ENCODE data around the gene NAPSA. TPM values are rescaled to one million over a fixed set of nuclear protein-coding genes. Genes with fewer than 3 reads are reported as not detected.
A peak's percentile ranks its signal among the peaks of the same experiment; 100 is the strongest.

NAPSA gene
- 2.8 TPM for polyA plus RNA-seq
- long read RNA-seq, donor 1, result 0 reads
- long read RNA-seq, donor 2, partial matches to known transcripts, result 0 of 1 reads
- long read RNA-seq, donor 2, other reads (novel, unspliced or antisense), result 0 of 1 reads
- long read RNA-seq, donor 3, partial matches to known transcripts, result 0 of 1 reads
- long read RNA-seq, donor 3, other reads (novel, unspliced or antisense), result 0 of 1 reads
- long read RNA-seq, donor 4, result 0 reads
- long read RNA-seq, donor 5, result 0 reads
- long read RNA-seq, donor 6, result 0 reads
- long read RNA-seq, donor 7, result 0 reads
- long read RNA-seq, donor 8, result 0 reads
- long read RNA-seq, donor 9, result 0 reads
- long read RNA-seq, donor 10, result 0 reads
- long read RNA-seq, donor 11, result 0 reads

DNA sequence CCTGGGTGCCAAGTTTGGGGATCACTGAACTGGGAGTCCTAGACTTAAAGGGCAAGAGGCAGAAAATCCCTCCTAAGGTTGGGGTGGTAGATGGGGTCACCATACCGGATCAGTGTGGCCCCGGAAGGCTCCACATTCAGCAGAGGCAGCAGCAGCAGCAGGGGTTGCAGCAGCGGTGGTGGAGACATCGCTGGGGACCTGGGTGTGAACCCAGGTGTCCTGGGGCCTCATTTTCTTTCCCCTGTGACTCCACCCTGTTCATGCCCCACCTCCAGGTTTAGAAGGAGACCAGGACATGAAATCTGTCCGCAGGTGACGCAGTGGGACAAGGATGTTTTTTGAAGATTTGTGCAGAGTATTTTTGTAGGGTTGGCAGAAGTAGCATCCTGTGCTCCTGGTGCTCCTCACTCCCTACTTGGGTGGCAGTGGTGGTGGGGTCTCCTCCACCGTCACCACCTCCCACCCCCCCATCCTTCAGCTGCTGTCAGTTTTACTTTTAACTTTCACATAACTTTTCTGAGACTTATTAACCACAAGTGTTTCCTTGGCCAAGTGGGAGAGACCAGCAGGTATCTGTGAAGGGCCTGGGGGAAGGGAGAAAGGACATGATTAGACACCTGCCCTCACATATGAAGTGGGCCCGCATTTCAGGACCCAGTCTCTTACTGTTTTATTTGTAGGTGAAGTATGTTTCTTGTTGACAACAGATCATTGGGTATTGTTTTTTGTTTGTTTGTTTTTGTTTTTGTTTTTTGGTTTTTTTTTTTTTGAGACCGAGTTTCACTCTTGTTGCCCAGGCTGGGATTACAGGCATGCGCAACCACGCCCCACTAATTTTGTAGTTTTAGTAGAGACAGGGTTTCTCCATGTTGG lies at the start of gene NAPSA:
Gene NAPSA, minus strand, starts transcription at position 206 of the 873 bp plus-strand sequence. Its CDS starts 18 bp downstream, at position 188.
- Histone ChIP-seq H3K9me3 (ENCODE audit: control insufficient read depth, low read depth, low read length) (no peaks in the 10 kb centered on the region), H3K27ac (ENCODE audit: low read length) (no peak within 1 kb of the TSS), H3K36me3 (ENCODE audit: control insufficient read depth, insufficient read depth, low read length) (no peaks in the 10 kb centered on the region), H3K4me1 (ENCODE audit: control insufficient read depth, insufficient read depth, low read length) (no peaks in the 10 kb centered on the region), H3K27me3 (ENCODE audit: control insufficient read depth, insufficient read depth, low read length) (no peaks in the 10 kb centered on the region), H3K4me3 (ENCODE audit: low read length) (no peak within 1 kb of the TSS)
- no CpG with 5 or more reads among the region's 11 CpGs for WGBS (ENCODE audit: insufficient coverage, low lambda C conversion rate)
- no peak for DNase-seq

DNA sequence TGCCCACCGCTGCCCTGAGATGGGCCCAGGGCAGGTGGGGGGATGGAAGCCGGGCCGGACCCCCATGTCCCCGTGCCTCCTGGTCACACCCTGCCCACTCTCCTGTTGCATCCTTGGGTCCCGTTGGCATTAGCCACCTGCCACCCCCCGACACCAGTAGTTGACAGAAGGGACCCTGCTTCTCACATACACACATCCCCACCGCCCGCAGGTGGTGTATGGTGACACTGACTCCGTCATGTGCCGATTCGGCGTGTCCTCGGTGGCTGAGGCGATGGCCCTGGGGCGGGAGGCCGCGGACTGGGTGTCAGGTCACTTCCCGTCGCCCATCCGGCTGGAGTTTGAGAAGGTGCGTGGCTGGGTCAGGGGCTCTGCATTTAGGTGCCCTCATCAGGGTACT lies 48.1 kb upstream of the NAPSA start:
- Histone ChIP-seq H3K36me3 (ENCODE audit: control insufficient read depth, insufficient read depth, low read length) (peaks cover 14% of the 10 kb centered on the region), H3K4me3 (ENCODE audit: low read length) (no peak overlapping the region), H3K9me3 (ENCODE audit: control insufficient read depth, low read depth, low read length) (peaks cover 5% of the 10 kb centered on the region), H3K27me3 (ENCODE audit: control insufficient read depth, insufficient read depth, low read length) (peaks cover 9% of the 10 kb centered on the region), H3K27ac (ENCODE audit: low read length) (no peak overlapping the region), H3K4me1 (ENCODE audit: control insufficient read depth, insufficient read depth, low read length) (peaks cover 22% of the 10 kb centered on the region)
- no peak for DNase-seq
- no CpG with 5 or more reads among the region's 21 CpGs for WGBS (ENCODE audit: insufficient coverage, low lambda C conversion rate)

DNA sequence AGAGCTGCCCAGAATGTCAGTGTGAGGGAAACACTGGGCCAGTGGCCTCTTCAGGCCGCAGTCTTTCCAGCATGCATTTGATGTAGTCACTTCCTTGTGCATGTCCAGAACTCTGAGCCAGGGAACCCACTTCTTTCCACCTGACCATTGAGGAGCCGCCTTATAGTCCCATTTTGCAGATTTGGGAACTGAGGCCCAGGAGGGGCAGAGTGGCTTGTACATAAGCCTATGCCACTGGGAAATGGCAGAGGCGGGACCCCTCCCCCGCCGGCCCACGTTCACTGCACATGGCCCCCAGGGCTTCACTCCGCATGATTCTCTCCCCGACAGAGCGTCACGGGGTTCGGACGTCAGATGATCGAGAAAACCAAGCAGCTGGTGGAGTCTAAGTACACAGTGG lies 47.7 kb upstream of the NAPSA start:
- Histone ChIP-seq H3K4me3 (ENCODE audit: low read length) (no peak overlapping the region), H3K27ac (ENCODE audit: low read length) (no peak overlapping the region), H3K4me1 (ENCODE audit: control insufficient read depth, insufficient read depth, low read length) (peaks cover 22% of the 10 kb centered on the region), H3K27me3 (ENCODE audit: control insufficient read depth, insufficient read depth, low read length) (peaks cover 5% of the 10 kb centered on the region), H3K36me3 (ENCODE audit: control insufficient read depth, insufficient read depth, low read length) (peaks cover 14% of the 10 kb centered on the region), H3K9me3 (ENCODE audit: control insufficient read depth, low read depth, low read length) (peaks cover 5% of the 10 kb centered on the region)
- no CpG with 5 or more reads among the region's 13 CpGs for WGBS (ENCODE audit: insufficient coverage, low lambda C conversion rate)
- no peak for DNase-seq

DNA sequence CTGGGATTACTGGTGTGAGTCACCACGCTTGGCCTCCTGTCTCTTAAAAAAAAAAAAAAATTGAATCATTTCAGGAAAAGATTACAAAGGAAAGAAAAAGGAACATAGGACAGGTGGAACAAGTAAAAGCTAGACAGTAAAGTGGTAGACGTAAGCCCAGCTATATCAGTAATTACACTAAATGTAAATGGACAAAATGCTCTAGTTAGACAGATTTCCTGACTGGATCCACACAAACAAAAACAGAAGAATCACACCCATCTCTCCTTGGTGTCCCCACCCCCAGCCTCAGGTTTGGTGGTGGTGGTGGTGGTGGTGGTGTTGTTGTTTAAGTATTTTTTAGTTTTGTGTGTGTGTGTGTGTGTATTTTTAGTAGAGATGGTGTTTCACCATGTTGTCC lies 47.0 kb upstream of the NAPSA start:
- DNase-seq, result no peak
- Histone ChIP-seq H3K36me3 (ENCODE audit: control insufficient read depth, insufficient read depth, low read length) (peaks cover 14% of the 10 kb centered on the region), H3K4me1 (ENCODE audit: control insufficient read depth, insufficient read depth, low read length) (peaks cover 22% of the 10 kb centered on the region), H3K4me3 (ENCODE audit: low read length) (no peak overlapping the region), H3K9me3 (ENCODE audit: control insufficient read depth, low read depth, low read length) (peaks cover 5% of the 10 kb centered on the region), H3K27me3 (ENCODE audit: control insufficient read depth, insufficient read depth, low read length) (no peaks in the 10 kb centered on the region), H3K27ac (ENCODE audit: low read length) (no peak overlapping the region)
- WGBS (ENCODE audit: insufficient coverage, low lambda C conversion rate), result 100% methylated on average over 1 of the region's 2 CpGs

DNA sequence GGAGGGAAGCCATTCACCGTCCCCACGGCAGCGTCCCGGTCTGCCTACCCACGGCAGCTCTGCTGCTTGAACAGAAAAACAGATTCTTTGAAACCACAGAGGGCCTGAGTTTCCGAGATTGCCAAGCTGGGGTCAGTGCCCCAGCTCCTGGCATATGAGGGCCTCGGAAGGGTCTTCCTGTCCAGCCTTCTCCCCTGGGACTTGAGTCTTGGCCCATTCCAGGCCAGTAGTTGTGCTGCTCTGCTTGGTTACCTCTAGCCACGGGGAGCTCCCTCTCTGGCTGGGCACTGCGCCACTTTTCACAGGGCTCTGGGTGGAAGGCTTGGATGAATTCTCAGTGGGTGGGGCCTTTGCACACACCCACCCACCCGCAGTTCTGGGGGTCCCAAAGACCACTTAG lies 44.7 kb upstream of the NAPSA start:
- H3K36me3 ChIP-seq (ENCODE audit: control insufficient read depth, insufficient read depth, low read length), result peaks cover 18% of the 10 kb centered on the region
- no CpG with 5 or more reads among the region's 10 CpGs for WGBS (ENCODE audit: insufficient coverage, low lambda C conversion rate)
- peaks cover 17% of the 10 kb centered on the region for H3K4me1 ChIP-seq (ENCODE audit: control insufficient read depth, insufficient read depth, low read length)
- H3K27me3 ChIP-seq (ENCODE audit: control insufficient read depth, insufficient read depth, low read length), result no peaks in the 10 kb centered on the region
- no peak overlapping the region for H3K4me3 ChIP-seq (ENCODE audit: low read length)
- H3K27ac ChIP-seq (ENCODE audit: low read length), result peak overlapping the region; percentile 63
- H3K9me3 ChIP-seq (ENCODE audit: control insufficient read depth, low read depth, low read length), result no peaks in the 10 kb centered on the region
- no peak for DNase-seq

DNA sequence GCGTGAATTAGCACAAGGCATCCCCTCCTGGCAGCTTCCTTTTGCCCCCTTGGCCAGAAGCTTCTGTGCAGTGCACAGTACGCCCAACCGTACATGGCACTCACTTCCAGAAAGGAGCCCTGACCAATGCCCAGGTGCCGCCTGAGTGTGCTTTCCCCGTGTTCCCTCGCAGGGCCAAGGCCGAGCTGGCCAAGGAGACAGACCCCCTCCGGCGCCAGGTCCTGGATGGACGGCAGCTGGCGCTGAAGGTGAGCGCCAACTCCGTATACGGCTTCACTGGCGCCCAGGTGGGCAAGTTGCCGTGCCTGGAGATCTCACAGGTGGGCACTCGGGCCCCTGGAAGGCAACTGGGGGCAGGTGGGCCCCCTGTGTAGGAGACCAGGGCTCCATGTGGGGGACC lies 43.9 kb upstream of the NAPSA start:
- no peak overlapping the region for H3K4me3 ChIP-seq (ENCODE audit: low read length)
- DNase-seq, result no peak
- peaks cover 18% of the 10 kb centered on the region for H3K36me3 ChIP-seq (ENCODE audit: control insufficient read depth, insufficient read depth, low read length)
- WGBS (ENCODE audit: insufficient coverage, low lambda C conversion rate), result no CpG with 5 or more reads among the region's 17 CpGs
- H3K4me1 ChIP-seq (ENCODE audit: control insufficient read depth, insufficient read depth, low read length), result peaks cover 14% of the 10 kb centered on the region
- H3K27me3 ChIP-seq (ENCODE audit: control insufficient read depth, insufficient read depth, low read length), result no peaks in the 10 kb centered on the region
- no peak overlapping the region for H3K27ac ChIP-seq (ENCODE audit: low read length)
- no peaks in the 10 kb centered on the region for H3K9me3 ChIP-seq (ENCODE audit: control insufficient read depth, low read depth, low read length)

DNA sequence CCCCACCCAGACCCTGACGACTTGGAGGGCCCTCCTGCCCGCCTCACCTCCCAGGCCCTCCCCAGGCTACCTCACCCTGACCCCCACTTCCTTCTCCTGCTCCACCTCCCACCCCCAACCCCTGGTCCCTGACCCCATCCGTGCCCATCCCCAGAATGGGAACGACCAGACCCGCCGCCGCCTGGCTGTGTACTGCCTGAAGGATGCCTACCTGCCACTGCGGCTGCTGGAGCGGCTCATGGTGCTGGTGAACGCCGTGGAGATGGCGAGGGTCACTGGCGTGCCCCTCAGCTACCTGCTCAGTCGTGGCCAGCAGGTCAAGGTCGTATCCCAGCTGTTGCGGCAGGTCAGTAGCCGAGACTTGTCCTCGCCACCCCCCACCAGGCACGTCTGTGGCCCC lies 41.4 kb upstream of the NAPSA start:
- no peaks in the 10 kb centered on the region for H3K9me3 ChIP-seq (ENCODE audit: control insufficient read depth, low read depth, low read length)
- H3K27ac ChIP-seq (ENCODE audit: low read length), result no peak overlapping the region
- no peak overlapping the region for H3K4me3 ChIP-seq (ENCODE audit: low read length)
- no peak for DNase-seq
- H3K36me3 ChIP-seq (ENCODE audit: control insufficient read depth, insufficient read depth, low read length), result peaks cover 21% of the 10 kb centered on the region
- peaks cover 14% of the 10 kb centered on the region for H3K4me1 ChIP-seq (ENCODE audit: control insufficient read depth, insufficient read depth, low read length)
- WGBS (ENCODE audit: insufficient coverage, low lambda C conversion rate), result no CpG with 5 or more reads among the region's 19 CpGs
- H3K27me3 ChIP-seq (ENCODE audit: control insufficient read depth, insufficient read depth, low read length), result no peaks in the 10 kb centered on the region

DNA sequence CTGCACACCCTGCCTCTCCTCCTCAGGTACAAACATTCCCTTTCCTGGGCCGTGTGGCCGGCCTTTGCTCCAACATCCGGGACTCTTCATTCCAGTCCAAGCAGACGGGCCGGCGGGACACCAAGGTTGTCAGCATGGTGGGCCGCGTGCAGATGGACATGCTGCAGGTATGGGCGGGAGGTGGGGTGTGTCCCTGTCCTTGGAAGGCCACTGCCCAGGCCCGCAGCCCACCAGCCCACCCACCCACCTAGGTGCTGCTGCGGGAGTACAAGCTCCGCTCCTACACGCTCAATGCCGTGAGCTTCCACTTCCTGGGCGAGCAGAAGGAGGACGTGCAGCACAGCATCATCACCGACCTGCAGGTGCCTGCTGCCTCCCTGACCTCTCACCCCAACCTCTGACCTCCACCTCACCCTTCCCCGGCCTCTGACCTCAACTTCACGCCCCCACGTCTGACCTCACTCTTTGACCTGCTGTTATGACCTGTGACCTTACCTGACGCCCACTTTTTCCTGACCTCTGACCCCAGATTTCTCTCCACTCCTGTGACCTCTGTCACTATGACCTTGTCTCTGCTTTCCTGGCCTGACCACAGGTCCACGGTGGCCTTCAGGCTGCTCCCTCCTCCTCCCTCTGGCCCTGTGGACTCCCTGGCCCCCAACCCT lies 40.8 kb upstream of the NAPSA start:
- DNase-seq, result no peak
- no peak overlapping the region for H3K4me3 ChIP-seq (ENCODE audit: low read length)
- H3K4me1 ChIP-seq (ENCODE audit: control insufficient read depth, insufficient read depth, low read length), result peaks cover 13% of the 10 kb centered on the region
- H3K36me3 ChIP-seq (ENCODE audit: control insufficient read depth, insufficient read depth, low read length), result peaks cover 21% of the 10 kb centered on the region
- H3K27me3 ChIP-seq (ENCODE audit: control insufficient read depth, insufficient read depth, low read length), result no peaks in the 10 kb centered on the region
- H3K9me3 ChIP-seq (ENCODE audit: control insufficient read depth, low read depth, low read length), result no peaks in the 10 kb centered on the region
- WGBS (ENCODE audit: insufficient coverage, low lambda C conversion rate), result no CpG with 5 or more reads among the region's 22 CpGs
- no peak overlapping the region for H3K27ac ChIP-seq (ENCODE audit: low read length)

DNA sequence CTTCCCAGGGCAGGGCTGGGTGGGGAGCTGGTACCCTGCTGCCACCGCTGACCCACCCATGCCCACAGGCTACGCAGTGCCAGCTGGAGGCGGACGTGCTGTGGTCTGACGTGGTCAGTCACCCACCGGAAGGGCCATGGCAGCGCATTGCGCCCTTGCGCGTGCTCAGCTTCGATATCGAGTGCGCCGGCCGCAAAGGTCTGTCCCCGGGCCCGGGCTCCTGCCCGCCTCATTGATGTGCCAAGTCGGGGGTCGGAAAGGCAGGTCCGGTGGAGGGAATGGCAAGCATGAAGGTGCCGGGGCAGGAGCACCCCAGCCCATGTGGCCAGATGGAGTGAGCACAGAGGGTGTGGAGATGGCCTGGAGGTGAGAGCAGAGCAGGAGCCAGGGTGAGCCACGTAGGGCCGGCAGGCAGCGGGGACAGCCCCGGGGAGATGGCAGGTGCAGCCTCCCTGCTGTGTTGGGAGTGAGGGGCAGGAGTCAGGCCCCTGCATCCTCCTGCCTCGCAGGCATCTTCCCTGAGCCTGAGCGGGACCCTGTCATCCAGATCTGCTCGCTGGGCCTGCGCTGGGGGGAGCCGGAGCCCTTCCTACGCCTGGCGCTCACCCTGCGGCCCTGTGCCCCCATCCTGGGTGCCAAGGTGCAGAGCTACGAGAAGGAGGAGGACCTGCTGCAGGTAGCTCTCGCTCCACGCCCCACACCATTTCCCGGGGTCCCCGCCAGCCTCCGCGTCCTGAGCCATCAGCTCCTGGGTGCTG lies 37.3 kb upstream of the NAPSA start:
- Histone ChIP-seq H3K9me3 (ENCODE audit: control insufficient read depth, low read depth, low read length) (peaks cover 4% of the 10 kb centered on the region), H3K27me3 (ENCODE audit: control insufficient read depth, insufficient read depth, low read length) (no peaks in the 10 kb centered on the region), H3K36me3 (ENCODE audit: control insufficient read depth, insufficient read depth, low read length) (peaks cover 14% of the 10 kb centered on the region), H3K4me3 (ENCODE audit: low read length) (no peak overlapping the region), H3K27ac (ENCODE audit: low read length) (no peak overlapping the region), H3K4me1 (ENCODE audit: control insufficient read depth, insufficient read depth, low read length) (no peaks in the 10 kb centered on the region)
- WGBS (ENCODE audit: insufficient coverage, low lambda C conversion rate), result no CpG with 5 or more reads among the region's 41 CpGs
- DNase-seq, result no peak

All from large intestine (tissue), 12 donors.